NCI-H82 (cell line): ENCODE results near the gene EHD4.
A peak's percentile ranks its signal among the peaks of the same experiment; 100 is the strongest.

Experiments used
- DNase-seq: peaks from one replicate; lab custom pipeline; 2025; lab: John Stamatoyannopoulos, UW

EHD4 gene

DNA sequence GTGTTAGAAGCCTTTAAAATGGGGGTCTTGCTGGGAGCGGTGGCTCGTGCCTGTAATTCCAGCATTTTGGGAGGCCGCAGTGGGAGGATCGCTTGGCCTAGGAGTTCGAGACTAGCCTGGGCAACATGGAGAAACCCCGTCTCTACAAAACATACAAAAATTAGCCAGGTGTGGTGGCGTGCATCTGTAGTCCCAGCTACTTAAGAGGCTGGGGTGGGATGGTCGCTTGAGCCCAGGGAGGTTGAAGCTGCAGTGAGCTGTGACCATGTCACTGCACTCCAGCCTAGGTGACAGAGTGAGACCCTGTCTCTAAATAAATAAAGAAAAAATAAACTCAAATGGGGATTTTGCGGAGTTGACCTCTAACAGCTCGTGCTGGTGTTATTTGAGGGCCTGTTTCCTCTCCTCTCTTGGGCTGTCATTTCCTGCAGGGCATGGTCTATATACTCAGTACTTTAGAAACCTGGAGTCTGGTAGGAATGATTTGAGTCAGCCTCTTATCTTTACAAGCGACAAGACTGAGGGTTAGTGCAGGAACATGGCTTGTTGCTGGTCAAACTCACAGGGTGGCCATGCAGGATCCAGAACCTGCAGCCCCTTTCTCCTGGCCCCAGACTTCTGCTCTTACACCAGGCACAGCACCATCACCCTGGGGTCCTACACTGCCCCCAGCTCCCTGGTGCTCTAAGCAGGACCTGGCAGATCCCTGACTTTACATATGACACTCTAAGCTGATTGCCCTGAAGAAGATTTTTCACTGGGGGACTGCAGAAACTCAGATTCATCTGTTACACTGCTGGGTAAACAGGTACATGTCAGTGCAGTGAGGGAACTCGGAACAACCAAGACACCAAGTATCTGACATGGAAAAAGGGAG lies 15.1 kb downstream of the EHD4 start:
- DNase-seq: no peak

DNA sequence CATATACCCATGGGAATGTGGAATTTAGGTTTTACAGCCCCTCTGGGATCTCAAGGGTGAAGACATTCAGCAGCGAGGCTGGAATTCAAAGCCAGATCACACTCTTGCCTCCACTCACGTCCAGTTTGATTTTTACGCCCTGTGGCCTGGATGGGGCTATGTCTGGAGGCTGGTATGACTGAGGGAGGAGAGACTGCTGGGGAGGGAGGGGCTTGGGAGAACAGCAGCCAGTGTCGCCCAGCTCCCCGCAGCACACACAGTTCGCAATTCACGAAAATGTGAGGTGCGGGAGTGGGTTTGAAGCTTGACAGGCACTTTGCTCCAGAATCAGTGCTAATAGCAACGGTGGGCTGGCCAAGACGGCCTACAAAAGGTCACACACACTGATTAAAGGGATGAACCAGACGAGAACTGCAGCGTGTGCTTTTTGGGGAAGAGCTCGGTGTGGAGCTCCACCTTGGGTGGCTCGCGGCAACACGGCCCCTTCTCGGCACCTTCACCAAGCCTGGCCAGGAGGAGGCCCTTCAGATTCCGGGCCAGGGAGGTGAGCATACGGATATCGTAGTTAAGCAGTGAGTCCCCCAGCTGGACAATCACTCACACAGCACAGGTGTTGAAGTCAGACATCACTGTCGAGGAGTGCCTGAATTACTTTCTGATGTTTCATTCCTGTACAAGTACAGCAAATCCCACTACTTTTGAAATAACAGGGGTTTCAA lies 16.4 kb downstream of the EHD4 start:
- peak; percentile 18 for DNase-seq

DNA sequence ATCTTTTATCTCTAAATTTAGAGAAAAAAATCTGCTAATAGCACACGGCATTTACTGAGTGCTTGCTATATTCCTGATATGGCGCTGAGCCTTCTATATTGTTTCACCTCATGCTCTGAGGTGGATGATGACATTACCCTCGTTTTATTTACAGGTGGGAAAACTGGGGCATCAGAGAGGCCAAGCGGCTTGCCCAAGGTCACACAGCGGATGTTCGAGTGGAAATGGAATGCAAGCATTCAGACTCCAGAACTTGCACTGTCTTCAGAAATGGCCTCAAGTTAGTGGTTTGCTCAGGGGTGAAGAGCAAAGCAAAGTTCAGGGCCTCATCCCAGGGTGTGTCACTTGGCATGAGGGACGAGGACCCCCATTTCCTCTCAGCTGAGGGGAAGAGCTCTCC lies 17.3 kb downstream of the EHD4 start:
- no peak for DNase-seq

DNA sequence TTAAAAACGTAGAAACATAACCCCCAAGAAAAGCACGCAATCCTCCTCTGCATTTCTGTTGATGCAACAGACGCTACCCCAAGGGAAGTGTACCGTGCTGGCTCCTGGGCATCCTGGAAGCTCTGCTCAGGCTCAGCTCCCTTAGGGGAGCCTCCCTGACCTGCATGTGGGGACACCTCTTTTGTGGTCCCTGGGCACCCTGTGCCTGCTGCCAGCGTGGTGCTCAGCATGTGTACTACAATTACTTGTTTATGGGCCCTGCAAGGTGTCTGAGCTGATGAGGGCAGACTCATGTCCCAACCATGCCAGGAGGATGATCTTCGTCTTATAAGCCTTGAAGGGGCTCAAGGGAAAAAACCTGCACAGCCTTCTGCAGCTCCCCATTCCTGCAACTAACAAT lies 18.3 kb downstream of the EHD4 start:
- no peak for DNase-seq

GRCh38 chr15:41952013-41952563 lies 20.3 kb downstream of the EHD4 start:
- DNase-seq: no peak

- no peak for DNase-seq
Measured at GRCh38 chr15:41951571-41951970, 20.8 kb downstream of the EHD4 start.

DNA sequence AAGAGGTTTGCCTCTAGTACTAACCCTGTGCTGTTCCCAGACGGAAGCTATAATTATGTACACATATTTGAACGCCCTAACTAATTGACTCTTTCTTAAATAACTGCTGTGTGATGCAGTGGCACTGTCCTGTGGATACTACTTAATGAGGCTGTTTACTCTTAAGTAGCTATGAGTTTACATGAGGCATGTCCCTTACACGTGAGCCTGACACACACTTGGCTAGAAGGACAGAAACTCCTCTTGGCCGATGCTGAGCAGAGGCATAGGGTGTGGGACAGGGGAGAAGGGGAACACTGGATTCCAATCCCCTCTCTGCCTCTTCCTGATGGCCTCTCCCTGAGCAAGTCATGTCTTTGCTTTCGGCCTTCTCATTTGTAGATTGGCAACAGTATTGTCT lies 21.9 kb downstream of the EHD4 start:
- DNase-seq: no peak

DNA sequence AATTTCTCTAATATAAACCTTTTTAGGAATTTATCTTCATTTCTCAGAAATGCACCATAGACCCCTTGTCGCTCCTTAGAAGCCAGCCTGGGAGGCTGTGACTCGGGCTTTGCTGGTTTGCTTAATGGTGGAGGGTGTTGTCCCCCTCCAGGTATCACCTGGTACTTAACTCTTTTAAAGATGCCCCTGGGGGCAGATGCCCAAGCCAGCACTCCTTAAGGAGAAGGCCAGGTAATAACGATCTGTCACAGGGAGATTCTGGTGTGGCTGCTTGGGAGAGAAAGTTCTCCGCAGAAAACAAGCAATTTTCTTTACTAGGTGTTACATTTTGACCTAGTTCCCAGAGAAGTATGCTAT lies 22.3 kb downstream of the EHD4 start:
- no peak for DNase-seq

DNA sequence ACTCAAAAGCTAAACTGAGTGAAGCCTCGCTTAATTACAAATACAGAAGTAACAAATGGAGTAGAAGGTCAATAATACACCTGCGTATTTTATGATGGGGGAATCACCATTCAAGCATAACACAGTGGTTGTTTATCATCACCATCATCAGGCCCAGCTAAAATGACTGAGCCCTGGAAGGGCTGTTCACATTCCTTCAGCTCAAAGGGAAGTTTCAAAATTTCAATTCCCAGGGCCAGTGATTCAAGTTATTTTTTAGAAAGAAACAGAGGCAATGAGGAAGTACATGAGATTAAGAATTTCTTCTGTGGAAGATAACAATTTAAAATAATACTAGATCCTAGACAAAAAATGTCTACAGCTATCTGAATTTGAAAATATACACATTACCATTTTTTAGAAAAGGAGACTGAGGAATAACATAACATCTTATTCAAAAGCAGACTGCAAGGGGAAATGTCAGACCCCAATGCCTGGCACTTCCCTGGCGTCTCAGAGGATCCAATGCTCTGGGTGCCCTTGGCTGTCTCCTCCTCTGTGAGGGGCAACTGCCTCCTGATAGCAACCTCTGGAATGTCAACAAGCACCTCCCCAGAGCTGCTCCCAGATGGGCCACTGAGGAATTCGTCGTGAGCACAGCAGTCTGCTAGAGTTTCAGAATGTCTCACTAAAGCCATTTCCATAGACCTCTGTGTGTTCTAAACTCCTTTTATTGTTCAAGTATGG lies 22.8 kb downstream of the EHD4 start:
- no peak for DNase-seq

- DNase-seq: no peak
Measured at GRCh38 chr15:41948490-41948889, 23.9 kb downstream of the EHD4 start.

DNA sequence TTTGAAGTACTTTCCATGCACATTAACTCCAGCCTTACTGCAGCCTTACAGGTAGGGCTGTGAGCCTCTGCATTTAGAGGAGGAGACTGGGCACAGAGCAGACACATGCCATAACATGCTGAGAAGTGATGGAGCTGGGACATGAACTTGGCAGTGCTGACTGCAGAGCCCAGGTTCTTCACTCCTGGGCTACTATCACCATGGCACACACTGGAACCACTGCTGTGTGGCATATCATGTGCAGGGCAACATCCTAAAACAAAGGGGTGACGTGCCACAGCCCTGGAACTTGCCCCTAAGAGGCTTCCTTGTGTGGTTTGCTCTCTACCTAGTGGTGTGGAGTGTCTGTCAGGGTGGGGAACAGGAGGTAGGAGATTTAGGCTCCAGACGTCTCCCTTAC lies 25.4 kb downstream of the EHD4 start:
- no peak for DNase-seq

DNA sequence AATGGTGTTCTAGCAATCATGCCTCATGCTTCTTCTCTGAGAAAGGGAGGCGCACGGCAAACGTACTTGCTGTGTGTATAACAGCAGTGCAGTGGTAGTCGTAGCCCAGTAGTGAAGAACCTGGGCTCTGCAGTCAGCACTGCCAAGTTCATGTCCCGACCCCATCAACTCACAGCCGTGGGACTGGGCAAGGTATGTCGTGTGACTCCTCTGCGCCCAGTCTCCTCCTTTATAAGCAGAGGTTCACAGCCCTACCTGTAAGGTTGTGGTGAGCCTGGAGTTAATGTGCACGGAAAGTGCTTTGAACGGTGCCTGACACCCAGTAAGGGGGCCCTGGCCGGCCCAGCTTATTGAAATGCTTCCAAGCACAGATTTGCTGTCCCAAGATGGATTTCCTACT lies 26.6 kb downstream of the EHD4 start:
- no peak for DNase-seq

- DNase-seq: no peak
Measured at GRCh38 chr15:41945221-41945620, 27.1 kb downstream of the EHD4 start.

DNA sequence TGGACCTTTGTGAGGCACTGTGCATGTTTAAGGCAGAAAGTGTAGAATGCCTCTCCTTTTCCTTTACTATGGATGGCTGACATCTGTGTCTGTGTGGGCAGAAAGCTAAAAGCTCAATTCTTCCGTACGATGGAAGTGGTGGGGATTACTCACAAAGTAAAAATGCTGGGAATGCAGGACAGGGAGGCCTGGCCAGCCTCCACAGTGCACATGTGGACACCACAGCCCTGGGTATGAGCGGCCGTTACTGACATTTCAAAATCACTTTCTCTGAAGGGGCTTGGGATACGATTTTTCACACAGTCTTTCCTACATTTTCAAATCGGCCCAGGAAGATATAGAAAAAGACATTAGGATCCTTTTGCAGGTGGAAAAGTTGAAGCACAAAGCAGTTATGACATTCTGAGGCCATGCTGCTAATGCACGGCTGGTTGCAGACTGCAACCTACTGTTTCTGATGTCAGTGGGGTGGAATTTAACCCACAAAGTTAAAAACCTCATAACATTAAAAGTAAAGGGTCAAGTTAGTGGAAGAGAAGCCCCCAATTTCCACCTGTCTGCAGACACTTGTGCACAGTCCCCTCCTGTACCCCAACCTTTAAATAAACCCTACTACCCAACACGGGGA lies 27.9 kb downstream of the EHD4 start:
- no peak for DNase-seq

DNA sequence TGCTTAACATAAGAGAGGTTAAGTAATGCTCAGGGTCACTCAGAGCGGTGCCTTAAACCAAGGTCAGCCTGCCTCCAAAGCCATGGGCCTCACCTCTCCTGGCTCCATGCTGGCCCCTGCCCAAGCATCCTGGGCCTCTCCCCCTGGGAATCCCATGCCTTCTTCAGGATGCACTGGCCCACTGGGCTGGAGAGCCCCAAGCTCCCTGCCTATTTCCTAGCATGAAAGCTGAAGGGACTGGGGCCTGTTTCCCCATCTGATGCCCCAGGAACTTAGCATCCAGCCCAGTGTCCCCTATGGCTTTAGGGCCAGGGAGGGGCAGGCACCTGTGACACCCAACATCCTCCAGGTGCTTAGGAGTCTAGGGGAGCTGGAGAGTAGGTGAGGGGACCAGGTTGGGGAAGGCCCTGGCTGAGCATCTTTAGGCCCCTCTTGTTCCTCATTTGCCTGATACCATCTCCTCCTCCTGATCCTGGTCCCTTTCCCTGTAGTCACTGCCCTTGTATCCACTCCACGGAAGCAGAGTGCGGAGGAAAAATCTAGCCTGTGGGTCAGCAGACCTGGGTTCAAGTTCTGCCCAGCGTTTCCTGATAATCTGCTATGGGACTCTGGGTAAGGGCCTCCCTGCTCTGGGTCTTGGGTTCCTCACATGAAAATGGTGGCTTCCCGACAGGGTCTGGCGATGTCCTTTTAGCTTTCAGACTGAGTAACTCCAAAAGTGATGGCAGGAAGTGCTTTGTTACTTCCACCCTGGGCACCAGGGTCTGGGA lies 28.6 kb downstream of the EHD4 start:
- DNase-seq: no peak

DNA sequence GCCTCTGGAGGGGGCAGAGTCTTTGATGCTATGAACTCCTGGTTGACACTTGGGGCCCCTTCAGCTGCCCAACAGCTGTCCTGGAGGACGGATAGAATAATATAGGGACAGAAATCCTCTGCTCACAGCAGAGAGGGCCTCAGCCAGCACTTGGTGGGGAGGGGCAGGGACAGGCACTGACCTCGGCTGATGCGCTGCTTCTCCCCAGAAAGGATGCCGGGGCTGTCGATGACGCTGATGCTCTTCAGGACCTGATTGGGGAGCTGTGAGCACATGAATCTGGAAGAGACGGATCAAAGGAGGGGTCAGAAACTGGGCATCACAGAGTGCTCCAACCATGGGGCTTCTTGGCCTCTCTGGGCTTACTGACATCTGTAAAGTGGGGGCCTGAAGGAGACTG lies 29.5 kb downstream of the EHD4 start:
- DNase-seq: no peak

DNA sequence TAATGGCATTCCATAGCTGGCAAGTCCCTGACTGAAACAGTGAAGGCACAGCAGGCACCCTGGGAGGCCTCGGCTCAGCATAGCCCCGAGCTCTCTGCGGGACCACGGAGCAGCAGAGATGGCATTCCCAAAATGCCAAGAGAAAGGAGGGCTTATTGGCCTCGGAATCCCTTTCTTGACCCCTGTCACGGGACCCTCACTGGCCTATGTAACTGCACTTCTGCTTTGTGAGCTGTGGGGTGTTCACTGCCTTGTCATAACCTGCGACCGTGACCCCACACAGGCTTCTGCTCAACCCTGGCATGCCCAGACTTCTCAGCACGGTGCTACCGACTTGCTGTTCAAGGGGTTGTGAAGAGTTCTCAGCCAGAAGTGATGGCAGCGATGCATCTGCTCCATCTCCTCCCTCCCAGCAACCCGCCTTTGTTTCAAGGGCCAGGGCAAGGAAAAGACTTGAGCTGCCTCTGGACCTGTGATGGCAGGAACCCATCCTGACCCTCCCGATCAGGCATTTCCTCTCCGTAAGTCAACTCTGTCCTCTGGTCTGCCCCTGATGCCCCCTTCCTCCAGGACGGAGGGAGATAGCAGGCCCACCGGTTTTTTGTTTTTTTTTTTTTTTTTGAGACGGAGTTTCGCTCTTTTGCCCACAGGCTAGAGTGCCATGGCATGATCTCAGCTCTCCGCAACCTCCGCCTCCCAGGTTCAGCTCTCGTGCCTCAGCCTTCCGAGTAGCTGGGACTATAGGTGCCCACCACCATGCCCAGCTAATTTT lies 30.5 kb downstream of the EHD4 start:
- no peak for DNase-seq

- no peak for DNase-seq
Measured at GRCh38 chr15:41940441-41940857, 31.9 kb downstream of the EHD4 start.

GRCh38 chr15:41939986-41940385 lies 32.4 kb downstream of the EHD4 start:
- DNase-seq: no peak

DNA sequence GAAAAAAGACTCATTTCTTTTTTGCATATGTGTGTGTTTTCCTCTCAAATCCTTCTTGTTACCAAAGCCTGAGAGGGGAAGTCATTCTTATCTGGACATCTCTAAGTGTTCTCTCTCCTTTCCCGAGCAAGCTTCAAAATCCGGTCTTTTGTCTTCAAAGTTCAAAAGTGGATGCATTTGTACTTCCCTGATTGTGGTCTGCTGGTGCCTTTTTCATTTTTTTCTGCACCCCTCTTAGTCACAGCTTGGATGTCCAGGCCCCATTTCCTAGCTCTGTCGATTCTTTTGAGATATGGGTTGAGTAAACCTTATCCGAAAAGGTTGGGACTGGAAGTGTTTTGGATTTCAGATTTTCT lies 34.8 kb downstream of the EHD4 start:
- no peak for DNase-seq
